GM12878 (cell line): Measurements from ENCODE around the gene SERPINB6. TPM values are rescaled to one million over a fixed set of nuclear protein-coding genes. Genes with fewer than 3 reads are reported as not detected.

ENCODE experiments used
- BHLHE40 ChIP-seq, 2 experiments: fragments of 450-650 bp in 1 of 2; IDR thresholded peaks; 2 replicates each; pipeline ENCODE4 v1.6.1; 2011 to 2017; ENCODE audit warnings: low read depth in 2 of 2, borderline replicate concordance in 1 of 2, improper control_type of control experiment in 1 of 2, low read length in 1 of 2, mild to moderate bottlenecking in 1 of 2
- CTCF ChIP-seq, 3 experiments: IDR thresholded peaks in 2 of 3; conservative IDR thresholded peaks in 1 of 3; 2 replicates each; pipeline ENCODE4 v1.5.1; 2011; ENCODE audit warnings: low read depth in 3 of 3, low read length in 3 of 3, mild to moderate bottlenecking in 3 of 3, control low read depth in 2 of 3, moderate library complexity in 2 of 3, inconsistent platforms in 1 of 3, mixed read lengths in 1 of 3; ENCODE audit not compliant: control insufficient read depth in 2 of 3, insufficient read depth in 1 of 3; ENCODE audit errors: extremely low read depth in 1 of 3
- EED ChIP-seq: sonication (generic); IDR thresholded peaks from 2 replicates; pipeline ENCODE4 v1.6.1; 2016; ENCODE audit warnings: antibody characterized with exemption, low read depth
- MYB ChIP-seq: fragments of 150-350 bp; IDR thresholded peaks from 2 replicates; pipeline ENCODE4 v1.6.1; 2014; ENCODE audit warnings: mild to moderate bottlenecking, low read depth, low read length, borderline replicate concordance
- NR2F1 ChIP-seq: fragments of 450-650 bp; conservative IDR thresholded peaks from 2 replicates; pipeline ENCODE4 v1.6.1; 2017; ENCODE audit warnings: mild to moderate bottlenecking
- PAX8 ChIP-seq: fragments of 450-650 bp; IDR thresholded peaks from 2 replicates; pipeline ENCODE4 v1.6.1; 2017; ENCODE audit warnings: mild to moderate bottlenecking, moderate library complexity
- PBX3 ChIP-seq: IDR thresholded peaks from 2 replicates; pipeline ENCODE4 v1.6.1; 2011; ENCODE audit warnings: mild to moderate bottlenecking, low read depth, low read length, moderate library complexity; ENCODE audit not compliant: insufficient replicate concordance
- POLR2A ChIP-seq: IDR thresholded peaks from 2 replicates; pipeline ENCODE4 v1.6.1; 2011; ENCODE audit warnings: low read depth, mild to moderate bottlenecking, low read length
- POLR2AphosphoS2 ChIP-seq: IDR thresholded peaks from 2 replicates; pipeline ENCODE4 v1.6.1; 2011; ENCODE audit warnings: low read depth, mild to moderate bottlenecking, low read length, improper control_type of control experiment, moderate library complexity
- POLR2AphosphoS5 ChIP-seq: IDR thresholded peaks from 2 replicates; pipeline ENCODE4 v1.6.1; 2011; ENCODE audit warnings: mild to moderate bottlenecking, low read length, inconsistent platforms
- RB1 ChIP-seq: fragments of 450-650 bp; formaldehyde crosslinking; IDR thresholded peaks from 2 replicates; pipeline ENCODE4 v1.6.1; 2017; ENCODE audit warnings: mild to moderate bottlenecking, borderline replicate concordance
- SIN3A ChIP-seq: IDR thresholded peaks from 2 replicates; pipeline ENCODE4 v1.6.1; 2012; ENCODE audit warnings: low read depth, low read length, improper control_type of control experiment
- SRF ChIP-seq, 2 experiments: IDR thresholded peaks; 2 replicates each; pipeline ENCODE4 v1.6.1; 2011; ENCODE audit warnings: low read depth in 2 of 2, low read length in 2 of 2, mild to moderate bottlenecking in 1 of 2, moderate library complexity in 1 of 2
- STAT1 ChIP-seq: fragments of 450-650 bp; conservative IDR thresholded peaks from 2 replicates; pipeline ENCODE4 v1.6.1; 2014; ENCODE audit warnings: antibody characterized with exemption, mild to moderate bottlenecking
- polyA plus RNA-seq, 11 experiments: library from polyadenylated mRNA; depleted of rRNA in 4 of 11; unstranded in 6 of 11; stranded (reverse) in 5 of 11; fragments of >200 nt; fragmentation: Nextera tagmentation in 4 of 11; fragmentation: Illumina TruSeq in 1 of 11; extraction: Ambion mirVana in 4 of 11; extraction: Trizol in 1 of 11; gene quantifications; 1 replicate in 1 of 11; 2 replicates in 10 of 11; pipeline versions ENCODE4 v1.2.1 to v1.2.3, GENCODE V29; 2011 to 2016; ENCODE audit warnings: inconsistent platforms in 2 of 11, missing spikeins in 2 of 11, low read depth in 1 of 11
- total RNA-seq, 4 experiments: library from RNA; depleted of rRNA in 3 of 4; stranded (reverse); fragments of >200 nt in 3 of 4; fragmentation: Illumina TruSeq in 1 of 4; extraction: Trizol in 1 of 4; gene quantifications; 2 replicates each; pipeline versions ENCODE4 v1.2.1 to v1.2.3, GENCODE V29; 2013 to 2021
- TF ChIP-seq, protein P1 (sequence below): fragments of 450-650 bp; IDR thresholded peaks from 2 replicates; pipeline ENCODE4 v1.6.1; 2016; ENCODE audit warnings: mild to moderate bottlenecking
- TF ChIP-seq, protein P2 (sequence below): fragments of 450-650 bp; IDR thresholded peaks from 2 replicates; pipeline ENCODE4 v1.6.1; 2017; ENCODE audit warnings: mild to moderate bottlenecking
- TF ChIP-seq, protein P3 (sequence below): fragments of 450-650 bp; IDR thresholded peaks from 2 replicates; pipeline ENCODE4 v1.6.1; 2017; ENCODE audit warnings: mild to moderate bottlenecking, moderate library complexity

SERPINB6 gene
- total and polyA plus RNA-seq, 10 of the 15 experiments (the other 5 are each of a cell fraction or from before 2014, with no cell fraction given) = 0.37 to 2.2 (median 0.68) TPM; not detected in 1

DNA sequence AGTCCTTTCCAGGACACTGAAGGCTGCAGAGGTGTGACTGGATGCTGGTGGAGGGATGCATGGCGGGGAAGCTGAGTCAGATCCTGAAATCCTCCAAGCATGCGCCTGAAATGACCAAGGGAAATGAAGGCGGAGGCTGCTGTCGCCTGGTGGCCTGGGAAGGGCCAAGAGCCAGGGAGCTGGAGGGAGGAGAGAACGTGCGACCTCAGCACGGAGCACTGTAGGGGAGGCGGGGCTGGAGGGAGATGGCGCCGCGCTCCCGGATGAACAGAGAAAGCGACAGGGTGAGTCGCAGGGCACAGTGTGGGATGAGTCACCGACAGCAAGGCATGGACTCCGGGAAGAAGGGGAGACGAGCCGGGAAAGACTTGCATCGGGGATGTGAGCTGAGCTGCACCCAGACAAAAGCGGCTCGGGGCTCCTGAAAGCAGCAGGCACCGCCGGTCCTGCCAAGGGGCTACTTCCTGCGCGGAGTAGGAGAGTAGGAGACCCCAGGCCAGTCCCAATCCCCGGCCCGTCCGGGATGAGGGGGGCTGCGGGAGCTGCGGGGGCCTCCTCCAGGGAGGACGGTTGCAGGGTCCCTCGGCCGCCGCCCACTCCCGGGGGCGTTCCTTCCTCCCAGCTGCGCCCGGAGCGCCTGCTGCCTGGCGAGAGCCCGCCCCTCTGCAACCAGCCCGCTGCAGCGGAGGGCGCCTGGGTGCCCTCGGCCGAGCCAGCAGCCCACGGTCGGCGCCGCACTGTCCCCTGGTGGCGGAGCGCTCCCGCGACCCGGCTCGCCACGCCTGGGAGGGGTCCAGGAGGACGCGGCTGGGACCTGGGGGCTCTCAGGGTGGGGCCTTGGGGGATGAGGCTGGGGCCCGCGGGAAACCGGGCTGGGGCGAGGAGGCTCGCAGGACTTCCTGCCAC lies 17.3 kb upstream of the SERPINB6 start (continued):
- TF ChIP-seq BHLHE40 (IDR thresholded peaks at IDR 0.05; ENCODE audit: borderline replicate concordance in 1 of 2, low read depth in 2 of 2, low read length in 1 of 2) = peak; percentile 24 to 42; a peak in 2 of 4 replicates
- no peak for TF ChIP-seq STAT1
- TF ChIP-seq, protein P1, sequence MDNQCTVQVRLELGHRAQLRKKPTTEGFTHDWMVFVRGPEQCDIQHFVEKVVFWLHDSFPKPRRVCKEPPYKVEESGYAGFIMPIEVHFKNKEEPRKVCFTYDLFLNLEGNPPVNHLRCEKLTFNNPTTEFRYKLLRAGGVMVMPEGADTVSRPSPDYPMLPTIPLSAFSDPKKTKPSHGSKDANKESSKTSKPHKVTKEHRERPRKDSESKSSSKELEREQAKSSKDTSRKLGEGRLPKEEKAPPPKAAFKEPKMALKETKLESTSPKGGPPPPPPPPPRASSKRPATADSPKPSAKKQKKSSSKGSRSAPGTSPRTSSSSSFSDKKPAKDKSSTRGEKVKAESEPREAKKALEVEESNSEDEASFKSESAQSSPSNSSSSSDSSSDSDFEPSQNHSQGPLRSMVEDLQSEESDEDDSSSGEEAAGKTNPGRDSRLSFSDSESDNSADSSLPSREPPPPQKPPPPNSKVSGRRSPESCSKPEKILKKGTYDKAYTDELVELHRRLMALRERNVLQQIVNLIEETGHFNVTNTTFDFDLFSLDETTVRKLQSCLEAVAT = 0 out of 2 replicates have a peak, but pooled peaks have one; percentile 16
- peak; percentile 54; the same call in 1 of the 2 replicates for TF ChIP-seq SIN3A
- TF ChIP-seq POLR2AphosphoS2 = no peak
- TF ChIP-seq PAX8 = no peak
- TF ChIP-seq, protein P2, sequence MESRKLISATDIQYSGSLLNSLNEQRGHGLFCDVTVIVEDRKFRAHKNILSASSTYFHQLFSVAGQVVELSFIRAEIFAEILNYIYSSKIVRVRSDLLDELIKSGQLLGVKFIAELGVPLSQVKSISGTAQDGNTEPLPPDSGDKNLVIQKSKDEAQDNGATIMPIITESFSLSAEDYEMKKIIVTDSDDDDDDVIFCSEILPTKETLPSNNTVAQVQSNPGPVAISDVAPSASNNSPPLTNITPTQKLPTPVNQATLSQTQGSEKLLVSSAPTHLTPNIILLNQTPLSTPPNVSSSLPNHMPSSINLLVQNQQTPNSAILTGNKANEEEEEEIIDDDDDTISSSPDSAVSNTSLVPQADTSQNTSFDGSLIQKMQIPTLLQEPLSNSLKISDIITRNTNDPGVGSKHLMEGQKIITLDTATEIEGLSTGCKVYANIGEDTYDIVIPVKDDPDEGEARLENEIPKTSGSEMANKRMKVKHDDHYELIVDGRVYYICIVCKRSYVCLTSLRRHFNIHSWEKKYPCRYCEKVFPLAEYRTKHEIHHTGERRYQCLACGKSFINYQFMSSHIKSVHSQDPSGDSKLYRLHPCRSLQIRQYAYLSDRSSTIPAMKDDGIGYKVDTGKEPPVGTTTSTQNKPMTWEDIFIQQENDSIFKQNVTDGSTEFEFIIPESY = no peak
- no peak; a peak in 1 of 4 replicates for TF ChIP-seq SRF (IDR thresholded peaks at IDR 0.05; ENCODE audit: low read depth in 2 of 2, low read length in 2 of 2)
- peak; percentile 46; the same call in 1 of the 2 replicates for TF ChIP-seq NR2F1
- TF ChIP-seq PBX3 = no peak
- TF ChIP-seq RB1 = 0 out of 2 replicates have a peak, but pooled peaks have one; percentile 21
- TF ChIP-seq, protein P3, sequence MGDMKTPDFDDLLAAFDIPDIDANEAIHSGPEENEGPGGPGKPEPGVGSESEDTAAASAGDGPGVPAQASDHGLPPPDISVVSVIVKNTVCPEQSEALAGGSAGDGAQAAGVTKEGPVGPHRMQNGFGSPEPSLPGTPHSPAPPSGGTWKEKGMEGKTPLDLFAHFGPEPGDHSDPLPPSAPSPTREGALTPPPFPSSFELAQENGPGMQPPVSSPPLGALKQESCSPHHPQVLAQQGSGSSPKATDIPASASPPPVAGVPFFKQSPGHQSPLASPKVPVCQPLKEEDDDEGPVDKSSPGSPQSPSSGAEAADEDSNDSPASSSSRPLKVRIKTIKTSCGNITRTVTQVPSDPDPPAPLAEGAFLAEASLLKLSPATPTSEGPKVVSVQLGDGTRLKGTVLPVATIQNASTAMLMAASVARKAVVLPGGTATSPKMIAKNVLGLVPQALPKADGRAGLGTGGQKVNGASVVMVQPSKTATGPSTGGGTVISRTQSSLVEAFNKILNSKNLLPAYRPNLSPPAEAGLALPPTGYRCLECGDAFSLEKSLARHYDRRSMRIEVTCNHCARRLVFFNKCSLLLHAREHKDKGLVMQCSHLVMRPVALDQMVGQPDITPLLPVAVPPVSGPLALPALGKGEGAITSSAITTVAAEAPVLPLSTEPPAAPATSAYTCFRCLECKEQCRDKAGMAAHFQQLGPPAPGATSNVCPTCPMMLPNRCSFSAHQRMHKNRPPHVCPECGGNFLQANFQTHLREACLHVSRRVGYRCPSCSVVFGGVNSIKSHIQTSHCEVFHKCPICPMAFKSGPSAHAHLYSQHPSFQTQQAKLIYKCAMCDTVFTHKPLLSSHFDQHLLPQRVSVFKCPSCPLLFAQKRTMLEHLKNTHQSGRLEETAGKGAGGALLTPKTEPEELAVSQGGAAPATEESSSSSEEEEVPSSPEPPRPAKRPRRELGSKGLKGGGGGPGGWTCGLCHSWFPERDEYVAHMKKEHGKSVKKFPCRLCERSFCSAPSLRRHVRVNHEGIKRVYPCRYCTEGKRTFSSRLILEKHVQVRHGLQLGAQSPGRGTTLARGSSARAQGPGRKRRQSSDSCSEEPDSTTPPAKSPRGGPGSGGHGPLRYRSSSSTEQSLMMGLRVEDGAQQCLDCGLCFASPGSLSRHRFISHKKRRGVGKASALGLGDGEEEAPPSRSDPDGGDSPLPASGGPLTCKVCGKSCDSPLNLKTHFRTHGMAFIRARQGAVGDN = 0 out of 2 replicates have a peak, but pooled peaks have one; percentile 29
- no peak for TF ChIP-seq EED
- TF ChIP-seq MYB = no peak
- TF ChIP-seq POLR2AphosphoS5 = peak; percentile 26; the same call in 1 of the 2 replicates
- TF ChIP-seq CTCF (IDR thresholded peaks at IDR 0.05 in 2 of 3, conservative IDR thresholded peaks at IDR 0.05 in 1 of 3; ENCODE audit: control insufficient read depth in 2 of 3, extremely low read depth in 1 of 3, insufficient read depth in 1 of 3, low read depth in 3 of 3, low read length in 3 of 3) = peak; percentile 56 to 75 (median 73)
- peak; percentile 64 for TF ChIP-seq POLR2A
